Gastroesophageal sphincter (tissue), 4 donors: ENCODE data around the gene MSH3. TPM values are rescaled to one million over a fixed set of nuclear protein-coding genes. Genes with fewer than 3 reads are reported as not detected.

ENCODE experiments used
- ATAC-seq: fragments of 150-250 bp; one replicate; pipeline ENCODE4 v1.9.1; 2016; ENCODE audit warnings: mild to moderate bottlenecking, moderate library complexity
- H3K27ac ChIP-seq, 4 donors: fragments of 200-600 bp; sonication (generic) in 3 of 4; 1 replicate in 3 of 4; 2 replicates in 1 of 4; pipeline ENCODE4 v1.5.1; 2016 to 2019
- H3K27me3 ChIP-seq: fragments of 200-600 bp; sonication (generic); one replicate; pipeline ENCODE4 v1.5.1; 2019
- H3K36me3 ChIP-seq, 2 donors: fragments of 200-600 bp; sonication (generic); one replicate each; pipeline ENCODE4 v1.5.1; 2019; ENCODE audit warnings: control low read depth in 1 of 2
- H3K4me1 ChIP-seq, 3 donors: fragments of 200-600 bp; sonication (generic); 1 replicate in 2 of 3; 2 replicates in 1 of 3; pipeline ENCODE4 v1.5.1; 2016 to 2019; ENCODE audit warnings: control low read depth in 2 of 3
- H3K4me3 ChIP-seq, 2 donors: fragments of 200-600 bp; sonication (generic); one replicate each; pipeline ENCODE4 v1.5.1; 2019; ENCODE audit warnings: mild to moderate bottlenecking in 1 of 2, moderate library complexity in 1 of 2
- H3K9me3 ChIP-seq, 3 donors: fragments of 200-600 bp; sonication (generic); one replicate each; pipeline ENCODE4 v1.5.1; 2017 to 2019; ENCODE audit warnings: control low read depth in 2 of 3
- EP300 ChIP-seq: sonication (generic); formaldehyde crosslinking; IDR thresholded peaks from one replicate; pipeline ENCODE4 v1.6.1; 2017; ENCODE audit warnings: antibody characterized with exemption, mild to moderate bottlenecking
- POLR2A ChIP-seq, 2 donors: fragments of 450-650 bp; IDR thresholded peaks; one replicate each; pipeline ENCODE4 v1.6.1; 2017; ENCODE audit warnings: antibody characterized with exemption in 2 of 2, mild to moderate bottlenecking in 2 of 2, moderate library complexity in 1 of 2
- POLR2AphosphoS5 ChIP-seq: sonication (generic); formaldehyde crosslinking; IDR thresholded peaks from one replicate; pipeline ENCODE4 v1.6.1; 2017; ENCODE audit warnings: antibody characterized with exemption
- WGBS, 2 donors: methylation state at CpG; one replicate each; pipeline ENCODE4 v1.1.5; 2018; ENCODE audit warnings: low coverage in 1 of 2; 5-methylcytosine and 5-hydroxymethylcytosine counted together
- total RNA-seq, 4 donors: library from RNA; depleted of rRNA; stranded (reverse); fragments of >200 nt; gene quantifications; one replicate each; pipeline ENCODE4 v1.1.0, GENCODE V29; 2016
- TF ChIP-seq, protein P1 (sequence below), 4 experiments: fragments of 200-600 bp in 2 of 4; fragments of 450-650 bp in 2 of 4; sonication (generic) in 1 of 4; IDR thresholded peaks; one replicate each; pipeline ENCODE4 v1.5.1; 2017 to 2019; ENCODE audit warnings: antibody characterized with exemption in 4 of 4, mild to moderate bottlenecking in 2 of 4, moderate library complexity in 2 of 4

The MSH3 gene
- total RNA-seq, 4 donors from 2014 or later = 10.7 to 14.0 (median 12.0) TPM

GRCh38 chr5:80662108-80662507 is 7.7 kb downstream of the MSH3 start:
- TF ChIP-seq POLR2A (IDR thresholded peaks at IDR 0.05) (no peak), POLR2AphosphoS5 (no peak), EP300 (no peak)
- TF ChIP-seq, protein P1, sequence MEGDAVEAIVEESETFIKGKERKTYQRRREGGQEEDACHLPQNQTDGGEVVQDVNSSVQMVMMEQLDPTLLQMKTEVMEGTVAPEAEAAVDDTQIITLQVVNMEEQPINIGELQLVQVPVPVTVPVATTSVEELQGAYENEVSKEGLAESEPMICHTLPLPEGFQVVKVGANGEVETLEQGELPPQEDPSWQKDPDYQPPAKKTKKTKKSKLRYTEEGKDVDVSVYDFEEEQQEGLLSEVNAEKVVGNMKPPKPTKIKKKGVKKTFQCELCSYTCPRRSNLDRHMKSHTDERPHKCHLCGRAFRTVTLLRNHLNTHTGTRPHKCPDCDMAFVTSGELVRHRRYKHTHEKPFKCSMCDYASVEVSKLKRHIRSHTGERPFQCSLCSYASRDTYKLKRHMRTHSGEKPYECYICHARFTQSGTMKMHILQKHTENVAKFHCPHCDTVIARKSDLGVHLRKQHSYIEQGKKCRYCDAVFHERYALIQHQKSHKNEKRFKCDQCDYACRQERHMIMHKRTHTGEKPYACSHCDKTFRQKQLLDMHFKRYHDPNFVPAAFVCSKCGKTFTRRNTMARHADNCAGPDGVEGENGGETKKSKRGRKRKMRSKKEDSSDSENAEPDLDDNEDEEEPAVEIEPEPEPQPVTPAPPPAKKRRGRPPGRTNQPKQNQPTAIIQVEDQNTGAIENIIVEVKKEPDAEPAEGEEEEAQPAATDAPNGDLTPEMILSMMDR (IDR thresholded peaks at IDR 0.05) = no peak

DNA sequence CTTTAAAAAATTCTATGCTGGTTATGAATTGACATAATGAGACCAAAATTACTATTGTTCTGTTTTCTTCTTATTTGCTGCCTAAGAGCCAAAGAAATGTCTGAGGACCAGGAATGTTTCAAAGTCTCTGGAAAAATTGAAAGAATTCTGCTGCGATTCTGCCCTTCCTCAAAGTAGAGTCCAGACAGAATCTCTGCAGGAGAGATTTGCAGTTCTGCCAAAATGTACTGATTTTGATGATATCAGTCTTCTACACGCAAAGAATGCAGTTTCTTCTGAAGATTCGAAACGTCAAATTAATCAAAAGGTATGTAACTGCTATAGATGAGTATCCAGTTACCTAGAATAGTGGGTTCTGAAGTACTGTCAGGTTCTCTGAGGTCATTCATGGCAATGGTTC is 10.6 kb downstream of the MSH3 start:
- H3K4me3 ChIP-seq = no peak overlapping the region
- ATAC-seq = no peak
- 92 to 94% methylated on average over 4 of the region's 4 CpGs for WGBS, 2 donors
- no peaks in the 10 kb centered on the region for H3K4me1 ChIP-seq
- no peak for TF ChIP-seq POLR2A (IDR thresholded peaks at IDR 0.05)
- TF ChIP-seq POLR2AphosphoS5 = no peak
- no peak for TF ChIP-seq EP300
- TF ChIP-seq, protein P1 (IDR thresholded peaks at IDR 0.05) = no peak
- H3K27ac ChIP-seq = no peak overlapping the region
- H3K36me3 ChIP-seq = peaks cover 0 to 74% of the 10 kb centered on the region in 2 donors
- no peaks in the 10 kb centered on the region for H3K9me3 ChIP-seq
- no peaks in the 10 kb centered on the region for H3K27me3 ChIP-seq

More at GRCh38 chr5:80662108-80662507, 7.7 kb downstream of the MSH3 start:
- Histone ChIP-seq H3K27ac (no peak overlapping the region), H3K36me3 (peaks cover 0 to 83% of the 10 kb centered on the region in 2 donors), H3K4me1 (no peaks in the 10 kb centered on the region), H3K9me3 (no peaks in the 10 kb centered on the region), H3K27me3 (no peaks in the 10 kb centered on the region), H3K4me3 (no peak overlapping the region)
- 0 to 50% methylated on average over 1 of the region's 1 CpG for WGBS, 2 donors
- no peak for ATAC-seq

GRCh38 chr5:80667384-80667783 is 12.9 kb downstream of the MSH3 start:
- ATAC-seq = no peak
- no peaks in the 10 kb centered on the region for H3K4me1 ChIP-seq
- WGBS, 2 donors = 76 to 90% methylated on average over 3 of the region's 8 CpGs
- peaks cover 0 to 66% of the 10 kb centered on the region in 2 donors for H3K36me3 ChIP-seq
- H3K27ac ChIP-seq = no peak overlapping the region
- H3K4me3 ChIP-seq = no peak overlapping the region
- TF ChIP-seq POLR2AphosphoS5 (no peak), POLR2A (IDR thresholded peaks at IDR 0.05) (no peak), EP300 (no peak)
- TF ChIP-seq, protein P1 (IDR thresholded peaks at IDR 0.05) = no peak
- H3K27me3 ChIP-seq = no peaks in the 10 kb centered on the region
- H3K9me3 ChIP-seq = no peaks in the 10 kb centered on the region

DNA sequence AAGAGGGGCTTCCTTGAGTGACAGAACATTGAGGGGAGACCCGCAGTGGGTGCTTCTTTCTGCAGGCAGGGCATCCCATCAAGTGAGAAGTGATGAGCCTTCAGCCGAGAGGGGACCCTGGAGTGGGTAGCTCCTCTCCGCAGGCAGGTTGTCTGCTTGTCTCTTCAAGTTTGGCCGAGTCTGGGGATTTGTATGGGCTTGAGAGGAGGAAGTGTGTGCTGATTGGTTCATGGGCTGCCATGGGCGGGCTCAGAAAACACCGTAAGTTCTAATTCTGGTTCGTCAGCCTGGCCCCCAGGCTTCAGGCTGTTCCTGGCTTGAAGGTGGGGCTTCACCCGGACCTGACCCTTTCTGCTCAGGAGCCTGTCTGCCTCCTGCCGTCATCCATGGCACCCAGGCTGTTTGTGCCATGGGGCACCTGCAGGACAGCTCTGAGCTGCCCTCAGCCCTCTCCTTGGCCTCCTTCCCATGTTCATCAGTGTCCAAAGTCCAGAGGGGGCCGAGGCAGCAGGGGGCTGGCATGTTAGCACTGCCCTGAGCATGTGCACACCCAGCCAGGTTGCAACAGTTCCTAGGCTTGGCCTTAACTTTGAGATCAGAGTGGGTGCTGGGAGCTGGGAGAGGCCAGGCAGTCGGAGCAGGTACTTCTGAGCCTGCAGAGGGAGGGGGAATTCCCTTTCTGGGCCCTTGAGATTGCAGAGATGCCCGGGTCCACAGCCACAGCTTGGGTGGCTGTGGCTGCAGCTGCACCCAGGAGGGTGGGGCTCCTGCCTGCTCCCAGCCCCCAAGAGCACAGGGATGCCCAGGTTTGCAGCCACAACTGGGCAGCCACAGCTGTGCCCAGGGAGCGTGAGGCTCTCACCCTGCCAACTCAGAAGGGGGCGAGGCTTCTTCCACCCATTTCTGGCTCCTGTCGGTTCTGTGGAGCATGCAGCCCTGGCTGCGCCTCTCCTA is 13.8 kb downstream of the MSH3 start:
- H3K27ac ChIP-seq = no peak overlapping the region
- no peaks in the 10 kb centered on the region for H3K27me3 ChIP-seq
- no peak for ATAC-seq
- WGBS, 2 donors = 83 to 88% methylated on average over 1 to 5 of the region's 16 CpGs
- no peak overlapping the region for H3K4me3 ChIP-seq
- H3K9me3 ChIP-seq = no peaks in the 10 kb centered on the region
- TF ChIP-seq, protein P1 (IDR thresholded peaks at IDR 0.05) = no peak
- TF ChIP-seq POLR2AphosphoS5 = no peak
- no peak for TF ChIP-seq EP300
- TF ChIP-seq POLR2A (IDR thresholded peaks at IDR 0.05) = no peak
- peaks cover 0 to 74% of the 10 kb centered on the region in 2 donors for H3K36me3 ChIP-seq
- H3K4me1 ChIP-seq = no peaks in the 10 kb centered on the region
